Cardiac muscle cell (in vitro differentiated cells and primary cell): ENCODE measurements around the gene CD7. TPM values are rescaled to one million over a fixed set of nuclear protein-coding genes. Genes with fewer than 3 reads are reported as not detected.
A peak's percentile ranks its signal among the peaks of the same experiment; 100 is the strongest.

Experiments
- DNase-seq, 2 donors: peaks; one replicate each; pipeline versions ENCODE4 v3.0.0 to v3.0.0-alpha.2; 2010 to 2017; ENCODE audit warnings: low read depth in 1 of 2, low spot score in 1 of 2
- H3K27ac ChIP-seq: fragments of 200-600 bp; sonication (generic); 2 replicates; pipeline ENCODE4 v1.5.1; 2016
- H3K27me3 ChIP-seq: fragments of 200-600 bp; sonication (generic); 2 replicates; pipeline ENCODE4 v1.6.0; 2016; ENCODE audit warnings: control low read depth
- H3K36me3 ChIP-seq: fragments of 200-600 bp; sonication (generic); 2 replicates; pipeline ENCODE4 v1.5.1; 2016; ENCODE audit warnings: control low read depth
- H3K4me1 ChIP-seq: fragments of 200-600 bp; sonication (generic); 2 replicates; pipeline ENCODE4 v1.8.1; 2017; ENCODE audit warnings: low read depth, mild to moderate bottlenecking, mixed run types
- H3K4me3 ChIP-seq: fragments of 200-600 bp; sonication (generic); 2 replicates; pipeline ENCODE4 v1.5.1; 2016; ENCODE audit warnings: mild to moderate bottlenecking
- H3K9me3 ChIP-seq: fragments of 200-600 bp; sonication (generic); 2 replicates; pipeline ENCODE4 v1.5.1; 2017; ENCODE audit warnings: low read depth, mild to moderate bottlenecking, control low read depth
- polyA plus RNA-seq: library from polyadenylated mRNA; unstranded; fragments of >200 nt; fragmentation: Nextera tagmentation; extraction: Ambion mirVana; gene quantifications from 2 replicates; pipeline ENCODE4 v1.2.1, GENCODE V29; 2016
- total RNA-seq: library from RNA; depleted of rRNA; stranded (reverse); fragments of >200 nt; gene quantifications from 2 replicates; pipeline ENCODE4 v1.2.3, GENCODE V29; 2016
- TF ChIP-seq, protein P1 (sequence below): IDR thresholded peaks from 2 replicates; pipeline ENCODE4 v1.5.1; 2012; ENCODE audit warnings: low read depth, mild to moderate bottlenecking, low read length

CD7 gene
- total and polyA plus RNA-seq, 2 experiments from 2014 or later = 0.38 TPM; not detected in 1

DNA sequence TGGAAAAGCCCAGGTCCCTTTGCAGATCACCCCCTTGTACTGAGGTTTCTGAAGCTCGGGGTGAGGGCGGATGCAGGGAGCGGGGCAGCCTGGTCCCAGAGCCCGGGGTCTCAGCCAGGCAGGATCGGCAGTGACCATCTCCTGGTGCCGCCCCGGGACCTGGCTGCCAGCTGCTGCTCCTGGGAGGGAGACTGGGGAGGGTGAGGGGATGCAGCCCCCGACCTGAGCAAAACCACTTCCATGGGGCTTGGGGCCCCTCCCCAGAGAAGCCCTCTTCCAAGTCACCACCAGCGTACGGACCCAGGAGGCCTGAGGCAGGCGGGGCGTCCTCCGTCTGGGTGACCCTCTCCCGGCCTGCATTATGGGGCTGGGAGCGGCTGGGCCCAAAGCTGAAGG is 14.8 kb downstream of the CD7 start:
- TF ChIP-seq, protein P1, sequence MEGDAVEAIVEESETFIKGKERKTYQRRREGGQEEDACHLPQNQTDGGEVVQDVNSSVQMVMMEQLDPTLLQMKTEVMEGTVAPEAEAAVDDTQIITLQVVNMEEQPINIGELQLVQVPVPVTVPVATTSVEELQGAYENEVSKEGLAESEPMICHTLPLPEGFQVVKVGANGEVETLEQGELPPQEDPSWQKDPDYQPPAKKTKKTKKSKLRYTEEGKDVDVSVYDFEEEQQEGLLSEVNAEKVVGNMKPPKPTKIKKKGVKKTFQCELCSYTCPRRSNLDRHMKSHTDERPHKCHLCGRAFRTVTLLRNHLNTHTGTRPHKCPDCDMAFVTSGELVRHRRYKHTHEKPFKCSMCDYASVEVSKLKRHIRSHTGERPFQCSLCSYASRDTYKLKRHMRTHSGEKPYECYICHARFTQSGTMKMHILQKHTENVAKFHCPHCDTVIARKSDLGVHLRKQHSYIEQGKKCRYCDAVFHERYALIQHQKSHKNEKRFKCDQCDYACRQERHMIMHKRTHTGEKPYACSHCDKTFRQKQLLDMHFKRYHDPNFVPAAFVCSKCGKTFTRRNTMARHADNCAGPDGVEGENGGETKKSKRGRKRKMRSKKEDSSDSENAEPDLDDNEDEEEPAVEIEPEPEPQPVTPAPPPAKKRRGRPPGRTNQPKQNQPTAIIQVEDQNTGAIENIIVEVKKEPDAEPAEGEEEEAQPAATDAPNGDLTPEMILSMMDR = no peak
- H3K36me3 ChIP-seq = no peaks in the 10 kb centered on the region
- peaks cover 18% of the 10 kb centered on the region for H3K4me1 ChIP-seq
- H3K27me3 ChIP-seq = peaks cover 7% of the 10 kb centered on the region
- no peak for DNase-seq
- H3K9me3 ChIP-seq = no peaks in the 10 kb centered on the region
- no peak overlapping the region for H3K27ac ChIP-seq
- no peak overlapping the region for H3K4me3 ChIP-seq

DNA sequence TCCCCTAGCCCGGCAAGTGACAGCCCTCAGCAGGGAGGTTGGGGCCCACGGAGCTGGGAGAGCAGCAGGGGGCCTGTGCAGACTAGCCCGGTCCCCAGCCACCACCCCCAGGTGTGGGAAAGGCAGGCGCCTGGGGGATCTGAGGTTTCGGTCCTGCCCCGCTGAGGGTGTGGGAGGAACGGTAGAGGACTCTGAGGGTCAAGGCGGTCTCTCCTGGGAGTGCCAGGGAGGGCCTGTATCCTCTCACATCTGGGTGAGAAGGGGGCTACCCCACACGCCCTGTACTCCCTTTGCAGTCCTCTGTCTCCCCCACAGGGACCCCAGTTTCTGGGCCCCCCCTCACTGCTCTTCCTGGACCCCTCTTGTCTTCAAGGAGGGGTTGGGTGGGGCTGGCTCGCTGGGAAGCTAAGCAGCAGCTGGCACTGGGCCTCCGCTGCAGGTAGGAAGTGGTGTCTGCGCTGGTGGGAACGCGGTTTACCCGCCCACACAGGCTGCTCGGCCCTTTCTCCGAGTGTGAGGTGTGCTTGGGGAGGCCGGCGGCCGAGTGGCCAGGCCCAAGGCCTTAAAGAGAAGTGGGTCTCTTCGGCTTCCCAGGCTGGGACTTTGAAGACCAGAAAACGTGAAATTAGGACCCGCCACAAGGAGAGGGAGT is 15.4 kb downstream of the CD7 start:
- Histone ChIP-seq H3K4me3 (no peak overlapping the region), H3K27ac (no peak overlapping the region), H3K27me3 (peaks cover 12% of the 10 kb centered on the region), H3K4me1 (peaks cover 18% of the 10 kb centered on the region), H3K9me3 (no peaks in the 10 kb centered on the region), H3K36me3 (no peaks in the 10 kb centered on the region)
- no peak for DNase-seq
- TF ChIP-seq, protein P1 = no peak

DNA sequence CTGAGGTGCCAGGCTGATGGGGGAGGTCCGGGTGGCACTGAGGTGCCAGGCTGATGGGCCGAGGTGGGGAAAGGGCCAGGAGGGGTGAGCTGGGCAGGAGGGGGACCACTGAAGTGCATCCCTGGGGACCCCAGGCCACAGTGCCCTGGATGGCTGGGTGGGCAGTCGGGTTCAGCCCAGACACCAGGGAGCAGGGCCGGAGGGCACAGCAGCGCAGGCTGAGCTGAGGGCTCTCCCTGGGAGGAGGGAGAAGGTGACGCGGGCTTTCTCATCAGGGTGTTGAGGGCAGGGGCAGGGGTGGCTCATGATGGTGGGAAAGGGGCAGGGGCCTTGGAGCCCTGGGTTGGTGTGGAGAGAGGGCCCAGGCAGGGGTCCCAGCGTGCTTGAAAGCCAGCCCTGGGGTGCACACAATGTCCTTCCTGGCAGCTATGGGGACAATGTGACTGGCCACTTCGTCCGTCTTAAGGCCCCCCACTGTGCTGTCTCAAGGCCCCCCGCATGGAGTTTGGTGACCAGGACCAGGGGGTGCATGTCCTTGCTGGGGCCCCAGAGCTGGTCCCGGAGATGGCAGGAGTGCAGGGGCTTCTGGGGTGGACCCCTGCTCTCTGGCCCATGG is 16.0 kb downstream of the CD7 start:
- Histone ChIP-seq H3K36me3 (no peaks in the 10 kb centered on the region), H3K27ac (no peak overlapping the region), H3K4me1 (peaks cover 18% of the 10 kb centered on the region), H3K9me3 (no peaks in the 10 kb centered on the region), H3K4me3 (no peak overlapping the region), H3K27me3 (peaks cover 18% of the 10 kb centered on the region)
- no peak for DNase-seq
- TF ChIP-seq, protein P1 = no peak

DNA sequence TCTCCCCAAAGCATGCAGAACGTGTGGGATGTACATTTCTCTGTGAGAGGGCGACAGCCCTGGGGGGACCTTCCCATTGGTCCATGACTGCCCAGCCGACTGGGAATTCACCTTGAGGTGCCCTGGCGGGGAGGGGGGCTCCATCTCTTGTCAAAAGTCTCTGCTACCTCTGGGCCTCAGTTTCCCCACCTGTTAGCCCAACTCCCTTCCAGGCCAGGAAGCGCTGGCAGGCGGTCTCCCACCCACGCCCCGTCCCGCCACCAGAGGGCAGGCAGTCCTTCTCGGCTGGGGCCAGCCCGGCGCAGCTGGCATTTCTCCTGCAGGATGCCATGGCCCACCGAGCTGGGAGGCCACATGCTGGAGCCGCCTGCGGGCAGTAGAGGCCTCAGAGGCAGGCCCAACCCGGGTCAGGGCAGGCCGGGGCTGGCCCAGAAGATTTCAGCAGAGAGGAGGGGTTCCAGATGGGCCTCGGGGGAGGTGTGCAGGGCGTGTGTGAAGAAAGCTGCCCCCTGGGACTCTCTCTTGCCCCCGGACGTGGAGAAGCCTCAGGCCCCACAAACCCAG is 16.6 kb downstream of the CD7 start:
- TF ChIP-seq, protein P1 = peak; percentile 81
- Histone ChIP-seq H3K9me3 (no peaks in the 10 kb centered on the region), H3K4me3 (no peak overlapping the region), H3K27ac (no peak overlapping the region), H3K4me1 (peaks cover 18% of the 10 kb centered on the region), H3K36me3 (no peaks in the 10 kb centered on the region), H3K27me3 (peaks cover 20% of the 10 kb centered on the region)
- peak; percentile 69 to 76 for DNase-seq

DNA sequence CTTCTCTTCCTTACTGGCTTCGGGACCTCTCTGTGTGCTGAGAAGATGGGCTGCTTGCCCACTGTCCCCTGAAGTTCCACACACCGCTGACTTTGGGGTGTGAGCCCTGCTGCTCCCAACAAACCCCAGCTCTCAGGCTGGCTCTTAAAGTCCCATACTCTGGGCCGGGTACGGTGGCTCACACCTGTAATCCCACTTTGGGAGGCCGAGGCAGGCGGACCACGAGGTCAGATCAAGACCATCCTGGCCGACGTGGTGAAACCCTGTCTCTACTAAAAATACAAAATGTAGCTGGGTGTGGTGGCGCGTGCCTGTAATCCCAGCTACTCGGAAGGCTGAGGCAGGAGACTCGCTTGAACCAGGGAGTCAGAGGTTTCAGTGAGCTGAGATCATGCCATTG is 17.2 kb downstream of the CD7 start:
- TF ChIP-seq, protein P1 = no peak
- no peaks in the 10 kb centered on the region for H3K36me3 ChIP-seq
- H3K9me3 ChIP-seq = no peaks in the 10 kb centered on the region
- H3K4me3 ChIP-seq = no peak overlapping the region
- DNase-seq = no peak
- peaks cover 16% of the 10 kb centered on the region for H3K4me1 ChIP-seq
- H3K27me3 ChIP-seq = peaks cover 20% of the 10 kb centered on the region
- no peak overlapping the region for H3K27ac ChIP-seq
